ENCODE data around the gene ZMYND8. TPM values are rescaled to one million over a fixed set of nuclear protein-coding genes. Genes with fewer than 3 reads are reported as not detected.
"Not testable (repeated sequence)": the region's sequence is repeated elsewhere in the genome, so short reads cannot be mapped to it uniquely, and the experiment has no call there.

ZMYND8 gene
- total RNA-seq, 1 donor from 2014 or later = 57.6 TPM

DNA sequence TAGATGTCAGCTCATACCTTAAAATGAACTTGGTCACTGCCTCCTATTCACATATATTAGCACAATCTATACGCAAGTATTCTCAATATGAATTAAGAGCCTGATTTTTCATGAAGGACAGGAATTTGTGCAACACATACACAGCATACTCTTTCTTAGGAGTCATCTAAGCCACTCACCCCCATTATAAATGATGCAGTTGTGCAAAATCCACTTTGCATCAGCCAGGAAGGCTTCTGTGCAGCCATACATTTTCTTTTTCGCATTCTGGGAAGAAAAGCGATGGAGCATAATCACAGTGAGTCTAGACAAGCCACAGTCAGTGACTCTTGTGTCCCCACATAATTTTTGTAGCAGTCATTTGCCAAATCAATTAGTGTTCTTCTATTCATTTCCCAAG is 66.5 kb downstream of the ZMYND8 start:
- Histone ChIP-seq H3K4me3 (no peak overlapping the region), H3K36me3 (peaks cover 95% of the 10 kb centered on the region), H3K27ac (no peak overlapping the region), H3K9me3 (no peaks in the 10 kb centered on the region), H3K27me3 (ENCODE audit: low read depth) (no peaks in the 10 kb centered on the region), H3K4me1 (no peaks in the 10 kb centered on the region)
- DNase-seq = no peak
- no peak for ATAC-seq
- intact Hi-C loops (cut with DNase I) = no loop called here
- TF ChIP-seq, protein P1, sequence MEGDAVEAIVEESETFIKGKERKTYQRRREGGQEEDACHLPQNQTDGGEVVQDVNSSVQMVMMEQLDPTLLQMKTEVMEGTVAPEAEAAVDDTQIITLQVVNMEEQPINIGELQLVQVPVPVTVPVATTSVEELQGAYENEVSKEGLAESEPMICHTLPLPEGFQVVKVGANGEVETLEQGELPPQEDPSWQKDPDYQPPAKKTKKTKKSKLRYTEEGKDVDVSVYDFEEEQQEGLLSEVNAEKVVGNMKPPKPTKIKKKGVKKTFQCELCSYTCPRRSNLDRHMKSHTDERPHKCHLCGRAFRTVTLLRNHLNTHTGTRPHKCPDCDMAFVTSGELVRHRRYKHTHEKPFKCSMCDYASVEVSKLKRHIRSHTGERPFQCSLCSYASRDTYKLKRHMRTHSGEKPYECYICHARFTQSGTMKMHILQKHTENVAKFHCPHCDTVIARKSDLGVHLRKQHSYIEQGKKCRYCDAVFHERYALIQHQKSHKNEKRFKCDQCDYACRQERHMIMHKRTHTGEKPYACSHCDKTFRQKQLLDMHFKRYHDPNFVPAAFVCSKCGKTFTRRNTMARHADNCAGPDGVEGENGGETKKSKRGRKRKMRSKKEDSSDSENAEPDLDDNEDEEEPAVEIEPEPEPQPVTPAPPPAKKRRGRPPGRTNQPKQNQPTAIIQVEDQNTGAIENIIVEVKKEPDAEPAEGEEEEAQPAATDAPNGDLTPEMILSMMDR (IDR thresholded peaks at IDR 0.05) = no peak

DNA sequence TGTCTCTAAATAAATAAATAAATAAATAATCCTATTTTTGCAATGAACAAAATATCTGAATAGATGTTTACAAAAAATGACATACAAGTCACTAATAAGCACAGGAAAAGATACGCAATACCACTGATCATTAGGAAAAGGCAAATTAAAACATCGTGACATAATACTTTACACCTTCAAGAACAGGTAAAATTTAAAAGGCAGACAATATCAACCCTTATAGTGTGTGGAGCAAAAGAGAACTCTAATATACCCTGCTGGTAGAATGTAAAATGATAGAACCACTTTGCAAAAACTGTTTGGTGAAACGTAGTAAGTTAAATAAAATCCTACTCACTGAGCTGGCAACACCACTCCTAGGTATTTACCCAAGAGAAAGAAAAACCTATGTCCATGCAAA is 67.4 kb downstream of the ZMYND8 start:
- Histone ChIP-seq H3K4me1 (no peaks in the 10 kb centered on the region), H3K27ac (no peak overlapping the region), H3K27me3 (ENCODE audit: low read depth) (no peaks in the 10 kb centered on the region), H3K4me3 (no peak overlapping the region), H3K36me3 (peaks cover 95% of the 10 kb centered on the region), H3K9me3 (no peaks in the 10 kb centered on the region)
- ATAC-seq (no peak), DNase-seq (no peak)
- intact Hi-C loops (cut with DNase I) = no loop called here
- TF ChIP-seq, protein P1 (IDR thresholded peaks at IDR 0.05) = no peak

DNA sequence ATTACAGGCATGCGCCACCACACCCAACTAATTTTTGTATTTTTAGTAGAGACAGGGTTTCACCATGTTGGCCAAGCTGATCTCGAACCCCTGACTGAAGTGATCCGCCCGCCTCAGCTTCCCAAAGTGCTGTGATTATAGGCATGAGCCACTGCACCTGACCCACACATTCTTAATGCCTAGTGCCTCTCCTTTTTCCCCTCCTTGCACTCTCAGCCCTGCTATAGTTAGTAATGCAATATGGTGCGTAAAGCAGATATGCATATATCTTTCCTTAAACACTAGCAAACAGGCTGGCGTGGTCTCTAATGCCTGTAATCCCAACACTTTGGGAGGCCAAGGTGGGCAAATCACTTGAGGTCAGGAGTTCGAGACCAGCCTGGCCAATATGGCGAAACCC is 68.0 kb downstream of the ZMYND8 start:
- H3K27ac ChIP-seq; H3K4me1 ChIP-seq; DNase-seq; intact Hi-C loops (cut with DNase I); H3K27me3 ChIP-seq (ENCODE audit: low read depth); H3K4me3 ChIP-seq; ATAC-seq; H3K9me3 ChIP-seq: not testable (repeated sequence)
- H3K36me3 ChIP-seq = peaks cover 95% of the 10 kb centered on the region

- Histone ChIP-seq H3K4me3 (no peak overlapping the region), H3K36me3 (peaks cover 99% of the 10 kb centered on the region), H3K4me1 (no peaks in the 10 kb centered on the region), H3K27me3 (ENCODE audit: low read depth) (no peaks in the 10 kb centered on the region), H3K27ac (no peak overlapping the region), H3K9me3 (no peaks in the 10 kb centered on the region)
- TF ChIP-seq, protein P1 (IDR thresholded peaks at IDR 0.05) = no peak
- no peak for DNase-seq
- ATAC-seq = no peak
- intact Hi-C loops (cut with DNase I) = no loop called here
Measured at GRCh38 chr20:47287609-47288144, 68.8 kb downstream of the ZMYND8 start.

DNA sequence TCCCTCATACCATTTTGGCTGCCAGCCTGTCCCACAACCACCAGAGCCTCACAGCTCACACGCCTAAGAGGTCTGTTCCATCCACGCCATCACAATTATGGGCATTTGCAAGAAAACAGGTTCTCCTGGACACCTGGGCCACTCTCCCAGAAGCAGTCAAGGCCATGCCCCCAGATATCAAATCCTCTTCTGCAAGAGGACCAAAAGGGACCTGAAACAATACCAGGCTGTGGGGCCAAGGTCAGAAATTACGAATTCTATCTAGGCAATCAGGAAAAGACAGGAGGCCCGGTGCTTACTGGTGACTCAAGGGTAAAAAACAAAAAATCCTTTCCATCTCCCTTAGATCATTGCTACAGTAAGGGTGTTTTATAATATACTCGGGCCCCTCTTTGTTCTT is 69.8 kb downstream of the ZMYND8 start:
- TF ChIP-seq, protein P1 (IDR thresholded peaks at IDR 0.05) = no peak
- intact Hi-C loops (cut with DNase I) = no loop called here
- DNase-seq = no peak
- peaks cover 99% of the 10 kb centered on the region for H3K36me3 ChIP-seq
- no peak for ATAC-seq
- no peak overlapping the region for H3K4me3 ChIP-seq
- H3K9me3 ChIP-seq = no peaks in the 10 kb centered on the region
- no peak overlapping the region for H3K27ac ChIP-seq
- no peaks in the 10 kb centered on the region for H3K27me3 ChIP-seq (ENCODE audit: low read depth)
- H3K4me1 ChIP-seq = no peaks in the 10 kb centered on the region

GRCh38 chr20:47285189-47285588 is 71.3 kb downstream of the ZMYND8 start:
- Histone ChIP-seq H3K27me3 (ENCODE audit: low read depth) (no peaks in the 10 kb centered on the region), H3K36me3 (peaks cover 99% of the 10 kb centered on the region), H3K4me3 (no peak overlapping the region), H3K27ac (no peak overlapping the region), H3K9me3 (no peaks in the 10 kb centered on the region), H3K4me1 (no peaks in the 10 kb centered on the region)
- intact Hi-C loops (cut with DNase I) = no loop called here
- DNase-seq (no peak), ATAC-seq (no peak)
- TF ChIP-seq, protein P1 (IDR thresholded peaks at IDR 0.05) = no peak
